Natural killer cell (primary cell): ENCODE results near the gene MYLK. TPM values are rescaled to one million over a fixed set of nuclear protein-coding genes. Genes with fewer than 3 reads are reported as not detected.

Experiments used
- ATAC-seq, 3 donors: fragments of 150-1000 bp in 2 of 3; fragments of 200-7000 bp in 1 of 3; cut with Tn5 transposase; 1 replicate in 1 of 3; 2 replicates in 2 of 3; pipeline ENCODE4 v1.10.0; 2021; ENCODE audit warnings: mild to moderate bottlenecking in 2 of 3, moderate library complexity in 2 of 3
- DNase-seq, 2 donors: peaks; one replicate each; pipeline versions ENCODE4 v3.0.0 to v3.0.0-alpha.2; 2013 to 2021; ENCODE audit warnings: mixed read lengths in 1 of 2
- H3K27ac ChIP-seq: one replicate; pipeline ENCODE4 v1.5.1; 2013; ENCODE audit warnings: mild to moderate bottlenecking, low read length
- H3K27me3 ChIP-seq: one replicate; pipeline ENCODE4 v1.6.1; 2013; ENCODE audit warnings: low read length; ENCODE audit not compliant: control insufficient read depth, insufficient read depth
- H3K36me3 ChIP-seq: one replicate; pipeline ENCODE4 v1.6.1; 2013; ENCODE audit warnings: low read length; ENCODE audit not compliant: control insufficient read depth, insufficient read depth
- H3K4me1 ChIP-seq: one replicate; pipeline ENCODE4 v1.6.1; 2013; ENCODE audit warnings: low read length; ENCODE audit not compliant: control insufficient read depth, insufficient read depth
- H3K4me3 ChIP-seq: one replicate; pipeline ENCODE4 v1.5.1; 2013; ENCODE audit warnings: low read length
- H3K9me3 ChIP-seq: one replicate; pipeline ENCODE4 v1.6.1; 2013; ENCODE audit warnings: low read length; ENCODE audit not compliant: control insufficient read depth, insufficient read depth
- H3K27ac Mint-ChIP-seq, 2 donors: one replicate each; pipeline ENCODE4 v1.8.0; 2022; ENCODE audit warnings: mild to moderate bottlenecking in 2 of 2, mixed read lengths in 2 of 2, moderate library complexity in 1 of 2
- H3K27me3 Mint-ChIP-seq, 2 donors: one replicate each; pipeline ENCODE4 v1.8.0; 2022; ENCODE audit warnings: low read depth in 2 of 2, mixed read lengths in 2 of 2
- H3K36me3 Mint-ChIP-seq: one replicate; pipeline ENCODE4 v1.8.0; 2022; ENCODE audit warnings: mixed read lengths
- H3K4me1 Mint-ChIP-seq, 2 donors: one replicate each; pipeline ENCODE4 v1.8.0; 2022; ENCODE audit warnings: mixed read lengths in 2 of 2
- H3K4me3 Mint-ChIP-seq: one replicate; pipeline ENCODE4 v1.8.0; 2022; ENCODE audit warnings: mild to moderate bottlenecking, moderate library complexity, mixed read lengths
- H3K9me3 Mint-ChIP-seq, 2 donors: one replicate each; pipeline ENCODE4 v1.8.0; 2022; ENCODE audit warnings: mixed read lengths in 2 of 2
- WGBS: methylation state at CpG from one replicate; pipeline ENCODE4 v1.1.7; 2013; ENCODE audit warnings: missing lambda C conversion rate; ENCODE audit not compliant: insufficient coverage; 5-methylcytosine and 5-hydroxymethylcytosine counted together
- intact Hi-C: fragments of 100-400 bp; cut with micrococcal nuclease; formaldehyde crosslinking; loops from one replicate; pipeline ENCODE4 v1.14.2; 2022
- total RNA-seq, 4 donors: library from RNA; stranded (reverse); fragments of 120-200 nt in 1 of 4; gene quantifications; one replicate each; pipeline versions ENCODE4 v1.2.3 to v1.2.4, GENCODE V29; 2013 to 2022
- TF ChIP-seq, protein P1 (sequence below): fragments of 200-600 bp; IDR thresholded peaks from one replicate; pipeline ENCODE4 v1.8.0; 2022; ENCODE audit warnings: antibody characterized with exemption

Gene MYLK
- total RNA-seq, 3 donors from 2014 or later (not counting 1 experiment from before 2014, with no cell fraction given), result 0.39 to 5.4 (median 3.4) TPM

DNA sequence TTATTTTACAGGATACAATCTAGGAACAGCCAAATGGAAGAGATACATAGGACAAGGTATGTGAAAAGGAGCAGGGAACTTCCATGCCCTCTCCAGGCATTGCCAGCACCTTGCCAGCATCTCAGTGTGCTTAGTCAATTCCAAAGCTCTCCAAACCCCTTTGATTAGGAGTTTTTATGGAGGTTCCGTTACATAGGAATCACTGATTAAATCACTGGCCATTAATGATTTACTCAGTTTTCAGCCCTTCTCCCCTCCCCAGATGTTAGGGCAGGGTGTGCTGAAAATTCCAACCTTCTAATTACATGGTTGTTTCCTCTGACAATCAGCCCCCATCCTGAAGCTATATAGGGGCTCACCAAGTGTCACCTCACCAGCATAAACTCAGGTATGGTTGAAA is 11.5 kb downstream of the MYLK start:
- H3K36me3 ChIP-seq, result no peaks in the 10 kb centered on the region
- H3K4me3 ChIP-seq, result no peak overlapping the region
- no peaks in the 10 kb centered on the region for H3K9me3 Mint-ChIP-seq
- H3K27ac Mint-ChIP-seq, result no peak overlapping the region
- no peak overlapping the region for H3K4me3 Mint-ChIP-seq
- DNase-seq (no peak), ATAC-seq (no peak)
- intact Hi-C loops, result no loop called here
- no peaks in the 10 kb centered on the region for H3K4me1 Mint-ChIP-seq
- H3K4me1 ChIP-seq, result no peaks in the 10 kb centered on the region
- no peak overlapping the region for H3K27ac ChIP-seq
- no peaks in the 10 kb centered on the region for H3K36me3 Mint-ChIP-seq
- no CpG with 5 or more reads among the region's 1 CpG for WGBS
- H3K27me3 ChIP-seq, result no peaks in the 10 kb centered on the region
- no peaks in the 10 kb centered on the region for H3K9me3 ChIP-seq
- H3K27me3 Mint-ChIP-seq, result peaks cover 6 to 34% of the 10 kb centered on the region in 2 donors
- TF ChIP-seq, protein P1, sequence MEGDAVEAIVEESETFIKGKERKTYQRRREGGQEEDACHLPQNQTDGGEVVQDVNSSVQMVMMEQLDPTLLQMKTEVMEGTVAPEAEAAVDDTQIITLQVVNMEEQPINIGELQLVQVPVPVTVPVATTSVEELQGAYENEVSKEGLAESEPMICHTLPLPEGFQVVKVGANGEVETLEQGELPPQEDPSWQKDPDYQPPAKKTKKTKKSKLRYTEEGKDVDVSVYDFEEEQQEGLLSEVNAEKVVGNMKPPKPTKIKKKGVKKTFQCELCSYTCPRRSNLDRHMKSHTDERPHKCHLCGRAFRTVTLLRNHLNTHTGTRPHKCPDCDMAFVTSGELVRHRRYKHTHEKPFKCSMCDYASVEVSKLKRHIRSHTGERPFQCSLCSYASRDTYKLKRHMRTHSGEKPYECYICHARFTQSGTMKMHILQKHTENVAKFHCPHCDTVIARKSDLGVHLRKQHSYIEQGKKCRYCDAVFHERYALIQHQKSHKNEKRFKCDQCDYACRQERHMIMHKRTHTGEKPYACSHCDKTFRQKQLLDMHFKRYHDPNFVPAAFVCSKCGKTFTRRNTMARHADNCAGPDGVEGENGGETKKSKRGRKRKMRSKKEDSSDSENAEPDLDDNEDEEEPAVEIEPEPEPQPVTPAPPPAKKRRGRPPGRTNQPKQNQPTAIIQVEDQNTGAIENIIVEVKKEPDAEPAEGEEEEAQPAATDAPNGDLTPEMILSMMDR, result no peak

DNA sequence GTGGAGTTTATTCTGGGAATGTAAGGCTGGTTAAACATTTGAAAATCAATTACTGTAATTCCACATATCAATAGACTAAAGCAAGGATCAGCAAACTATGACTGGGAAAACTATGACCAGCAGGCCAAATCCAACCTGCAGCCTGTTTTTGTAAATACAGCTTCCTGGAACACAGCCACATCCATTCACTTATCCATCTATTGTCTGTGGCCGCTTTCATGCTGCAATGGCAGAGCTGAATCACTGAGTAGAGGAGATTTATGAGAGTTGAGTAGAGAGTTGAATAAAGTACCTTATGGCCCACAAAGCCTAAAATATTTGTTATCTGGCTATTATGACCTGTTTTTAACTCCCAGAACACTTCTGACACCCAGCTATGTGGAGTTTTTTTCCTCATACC is 12.2 kb downstream of the MYLK start:
- Histone ChIP-seq H3K4me3 (no peak overlapping the region), H3K27me3 (no peaks in the 10 kb centered on the region), H3K36me3 (no peaks in the 10 kb centered on the region), H3K27ac (no peak overlapping the region), H3K9me3 (no peaks in the 10 kb centered on the region), H3K4me1 (no peaks in the 10 kb centered on the region)
- Mint-ChIP-seq H3K27ac (no peak overlapping the region), H3K4me3 (no peak overlapping the region), H3K9me3 (no peaks in the 10 kb centered on the region), H3K4me1 (no peaks in the 10 kb centered on the region), H3K36me3 (no peaks in the 10 kb centered on the region), H3K27me3 (peaks cover 4 to 31% of the 10 kb centered on the region in 2 donors)
- DNase-seq (no peak), ATAC-seq (no peak)
- TF ChIP-seq, protein P1, result no peak
- intact Hi-C loops, result no loop called here
- WGBS, result no CpG with 5 or more reads among the region's 1 CpG

DNA sequence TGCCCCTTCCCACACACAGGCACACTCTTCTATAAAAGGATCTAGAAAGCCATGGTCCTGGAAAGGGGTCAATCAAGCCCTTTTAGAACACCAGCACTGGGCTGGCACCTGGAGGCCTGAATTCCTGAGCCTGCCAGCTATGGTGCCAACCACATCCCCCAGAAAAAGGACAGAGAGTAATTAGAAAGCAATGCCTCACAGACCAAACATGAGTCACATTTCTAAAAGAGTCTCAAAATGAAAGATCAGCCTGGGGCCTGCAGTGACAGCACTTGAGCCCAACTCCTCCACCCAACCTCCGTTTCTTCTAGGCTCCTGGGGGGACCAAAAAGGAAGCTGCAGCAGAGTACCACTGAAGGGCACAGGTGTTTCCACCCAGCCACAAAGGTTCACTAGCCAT is 14.1 kb downstream of the MYLK start:
- no peak for ATAC-seq
- TF ChIP-seq, protein P1, result no peak

DNA sequence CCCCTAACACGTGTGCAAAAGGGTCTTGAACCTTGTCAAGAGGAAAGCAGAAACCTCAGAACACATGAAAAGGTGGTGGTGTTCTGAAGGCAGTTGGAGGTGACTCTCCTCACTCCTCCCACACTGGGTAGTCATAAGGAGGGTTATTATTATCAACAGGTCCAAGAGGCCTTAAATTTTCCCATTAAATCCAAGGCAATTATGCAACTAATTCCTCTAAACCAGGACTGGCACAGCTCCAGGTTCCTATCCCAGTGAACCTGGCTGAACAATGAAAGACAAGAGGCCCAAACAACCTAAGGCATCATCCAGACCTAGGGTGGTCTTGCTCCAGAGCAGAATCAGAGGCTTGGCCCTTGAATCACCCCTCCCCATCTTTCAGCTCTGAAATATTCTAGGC is 15.0 kb downstream of the MYLK start:
- DNase-seq (no peak), ATAC-seq (no peak)
- no peaks in the 10 kb centered on the region for H3K36me3 Mint-ChIP-seq
- H3K27ac Mint-ChIP-seq, result no peak overlapping the region
- TF ChIP-seq, protein P1, result no peak
- H3K27me3 Mint-ChIP-seq, result peaks cover 3 to 19% of the 10 kb centered on the region in 2 donors
- no peak overlapping the region for H3K4me3 ChIP-seq
- no peak overlapping the region for H3K4me3 Mint-ChIP-seq
- no peaks in the 10 kb centered on the region for H3K4me1 ChIP-seq
- no peaks in the 10 kb centered on the region for H3K27me3 ChIP-seq
- no peaks in the 10 kb centered on the region for H3K9me3 Mint-ChIP-seq
- H3K27ac ChIP-seq, result no peak overlapping the region
- WGBS, result no CpG with 5 or more reads among the region's 1 CpG
- no peaks in the 10 kb centered on the region for H3K9me3 ChIP-seq
- H3K36me3 ChIP-seq, result no peaks in the 10 kb centered on the region
- intact Hi-C loops, result no loop called here
- no peaks in the 10 kb centered on the region for H3K4me1 Mint-ChIP-seq

More for the DNA sequence above, 14.1 kb downstream of the MYLK start:
- Histone ChIP-seq H3K4me1 (no peaks in the 10 kb centered on the region), H3K27me3 (no peaks in the 10 kb centered on the region), H3K27ac (no peak overlapping the region), H3K36me3 (no peaks in the 10 kb centered on the region), H3K4me3 (no peak overlapping the region), H3K9me3 (no peaks in the 10 kb centered on the region)
- intact Hi-C loops, result no loop called here
- 16% methylated on average over 1 of the region's 1 CpG for WGBS
- Mint-ChIP-seq H3K36me3 (no peaks in the 10 kb centered on the region), H3K27me3 (peaks cover 6 to 27% of the 10 kb centered on the region in 2 donors), H3K4me3 (no peak overlapping the region), H3K27ac (no peak overlapping the region), H3K9me3 (no peaks in the 10 kb centered on the region), H3K4me1 (no peaks in the 10 kb centered on the region)
- no peak for DNase-seq
